ENCODE measurements around the gene MTMR3.
A peak's percentile ranks its signal among the peaks of the same experiment; 100 is the strongest.

Gene MTMR3

GRCh38 chr22:30000566-30000965 lies 117.6 kb downstream of the MTMR3 start:
- DNase-seq = no peak

- no peak for DNase-seq
Measured at GRCh38 chr22:30001459-30001858, 118.5 kb downstream of the MTMR3 start.

GRCh38 chr22:30002861-30003486 lies 120.0 kb downstream of the MTMR3 start:
- DNase-seq = no peak

GRCh38 chr22:30004101-30004500 lies 121.1 kb downstream of the MTMR3 start:
- no peak for DNase-seq

GRCh38 chr22:30004694-30005093 lies 121.7 kb downstream of the MTMR3 start:
- no peak for DNase-seq

GRCh38 chr22:30005213-30005857 lies 122.4 kb downstream of the MTMR3 start:
- DNase-seq = peak in 43 of 56 donors; percentile 6 to 90 (median 49)

GRCh38 chr22:30007361-30007760 lies 124.4 kb downstream of the MTMR3 start:
- DNase-seq = no peak

- DNase-seq = no peak
Measured at GRCh38 chr22:30008401-30008800, 125.4 kb downstream of the MTMR3 start.

- DNase-seq = no peak
Measured at GRCh38 chr22:30009478-30009877, 126.5 kb downstream of the MTMR3 start.

- DNase-seq = no peak
Measured at GRCh38 chr22:30010789-30011405, 127.9 kb downstream of the MTMR3 start.

GRCh38 chr22:30013201-30013600 lies 130.2 kb downstream of the MTMR3 start:
- no peak for DNase-seq

- DNase-seq = no peak
Measured at GRCh38 chr22:30014244-30014643, 131.3 kb downstream of the MTMR3 start.

- DNase-seq = no peak
Measured at GRCh38 chr22:30015229-30015797, 132.3 kb downstream of the MTMR3 start.

- no peak for DNase-seq
Measured at GRCh38 chr22:30015846-30016245, 132.9 kb downstream of the MTMR3 start.

GRCh38 chr22:30016596-30016995 lies 133.6 kb downstream of the MTMR3 start:
- no peak for DNase-seq

- DNase-seq = no peak
Measured at GRCh38 chr22:30017375-30018223, 134.6 kb downstream of the MTMR3 start.

GRCh38 chr22:30020511-30020910 lies 137.5 kb downstream of the MTMR3 start:
- DNase-seq = no peak

- DNase-seq = no peak
Measured at GRCh38 chr22:30021338-30021737, 138.4 kb downstream of the MTMR3 start.

- no peak for DNase-seq
Measured at GRCh38 chr22:30021881-30022619, 139.1 kb downstream of the MTMR3 start.

GRCh38 chr22:30023099-30023660 lies 140.2 kb downstream of the MTMR3 start:
- peak in 1 of 56 donors; percentile 17 for DNase-seq
